A549 (cell line): ENCODE data around the gene ZSWIM1. TPM values are rescaled to one million over a fixed set of nuclear protein-coding genes. Genes with fewer than 3 reads are reported as not detected.

ENCODE experiments used
- ATAC-seq, 2 experiments: fragments of 200-7000 bp in 1 of 2; fragments of >200 bp in 1 of 2; cut with Nextera tagmentation in 1 of 2; cut with Tn5 transposase in 1 of 2; 3 replicates each; pipeline versions ENCODE4 v1.8.0 to v1.9.1; 2018 to 2020; ENCODE audit warnings: mild to moderate bottlenecking in 1 of 2, moderate library complexity in 1 of 2
- CTCF ChIA-PET: fragments of 300-600 bp; sonication (Branson Sonifier 250); formaldehyde crosslinking; extraction: SDS; loops from one replicate; lab custom pipeline; 2021; ENCODE audit warnings: antibody characterized with exemption, inconsistent platforms; lab: Yijun Ruan, JAX
- POLR2A ChIA-PET: fragments of 350-600 bp; formaldehyde crosslinking; extraction: SDS; loops from one replicate; lab custom pipeline; 2021; ENCODE audit warnings: antibody characterized with exemption, inconsistent platforms; lab: Yijun Ruan, JAX
- DNase-seq, 2 experiments: peaks; one replicate each; pipeline versions ENCODE4 v3.0.0 to v3.0.0-alpha.2; 2011 to 2016; ENCODE audit warnings: low read depth in 1 of 2, low spot score in 1 of 2
- FAIRE-seq: peaks from 2 replicates; lab custom pipeline; 2011; peaks lifted over from hg19 to GRCh38; lab: Jason Lieb, UNC
- H3K27ac ChIP-seq, 2 experiments: fragments of >200 bp; sonication (Bioruptor Twin); formaldehyde crosslinking; 3 replicates each; pipeline ENCODE4 v1.5.1; 2016 to 2017
- H3K4me1 ChIP-seq: fragments of >200 bp; sonication (Bioruptor Twin); formaldehyde crosslinking; 3 replicates; pipeline ENCODE4 v1.6.1; 2016
- H3K4me2 ChIP-seq: fragments of >200 bp; sonication (Bioruptor Twin); formaldehyde crosslinking; 3 replicates; pipeline ENCODE4 v1.6.1; 2016
- H3K4me3 ChIP-seq: fragments of >200 bp; sonication (Bioruptor Twin); formaldehyde crosslinking; 3 replicates; pipeline ENCODE4 v1.5.1; 2016
- H3K9me3 ChIP-seq: fragments of >200 bp; sonication (Bioruptor Twin); formaldehyde crosslinking; 3 replicates; pipeline ENCODE4 v1.6.1; 2016
- BHLHE40 ChIP-seq: IDR thresholded peaks from 2 replicates; pipeline ENCODE4 v1.6.1; 2012; ENCODE audit warnings: low read depth, low read length, inconsistent platforms
- EHF ChIP-seq: fragments of 250-450 bp; sonication (Bioruptor Pico); IDR thresholded peaks from 2 replicates; pipeline ENCODE4 v1.5.0; 2020; ENCODE audit warnings: mild to moderate bottlenecking
- EHMT2 ChIP-seq: fragments of 200-600 bp; sonication (generic); IDR thresholded peaks from 2 replicates; pipeline ENCODE4 v1.6.1; 2016; ENCODE audit warnings: antibody characterized with exemption, low read depth, mild to moderate bottlenecking, moderate library complexity
- EP300 ChIP-seq, 2 experiments: fragments of >200 bp; sonication (Bioruptor Twin); formaldehyde crosslinking; IDR thresholded peaks; 2 replicates in 1 of 2; 3 replicates in 1 of 2; pipeline ENCODE4 v1.6.1; 2016 to 2017
- ESRRA ChIP-seq: fragments of 150-350 bp; IDR thresholded peaks from 2 replicates; pipeline ENCODE4 v1.6.1; 2014; ENCODE audit warnings: mild to moderate bottlenecking, low read length, borderline replicate concordance
- FOSL2 ChIP-seq, 2 experiments: fragments of 450-650 bp in 1 of 2; fragments of >200 bp in 1 of 2; sonication (Bioruptor Twin) in 1 of 2; formaldehyde crosslinking; IDR thresholded peaks; 2 replicates each; pipeline versions ENCODE4 v1.5.0 to v1.6.1; 2016 to 2020; ENCODE audit warnings: mild to moderate bottlenecking in 1 of 2, moderate library complexity in 1 of 2
- GATA3 ChIP-seq: IDR thresholded peaks from 2 replicates; pipeline ENCODE4 v1.6.1; 2012; ENCODE audit warnings: borderline replicate concordance
- HDAC2 ChIP-seq: fragments of 200-600 bp; sonication (generic); IDR thresholded peaks from 2 replicates; pipeline ENCODE4 v1.6.1; 2016
- HEYL ChIP-seq: fragments of 250-450 bp; sonication (Bioruptor Pico); IDR thresholded peaks from 2 replicates; pipeline ENCODE4 v1.8.0; 2021; ENCODE audit warnings: mild to moderate bottlenecking, moderate library complexity
- HOXB5 ChIP-seq: fragments of 250-450 bp; sonication (Bioruptor Pico); IDR thresholded peaks from 2 replicates; pipeline ENCODE4 v1.5.0; 2020; ENCODE audit warnings: mild to moderate bottlenecking, moderate library complexity
- JUN ChIP-seq, 2 experiments: fragments of >200 bp; sonication (Bioruptor Twin); formaldehyde crosslinking; IDR thresholded peaks; 2 replicates in 1 of 2; 3 replicates in 1 of 2; pipeline ENCODE4 v1.6.1; 2016 to 2017
- JUNB ChIP-seq: fragments of >200 bp; sonication (Bioruptor Twin); formaldehyde crosslinking; IDR thresholded peaks from 2 replicates; pipeline ENCODE4 v1.6.1; 2016
- KDM1A ChIP-seq: fragments of 200-600 bp; sonication (generic); IDR thresholded peaks from 2 replicates; pipeline ENCODE4 v1.6.1; 2016; ENCODE audit warnings: low read depth, mild to moderate bottlenecking
- MAZ ChIP-seq: fragments of 150-350 bp; IDR thresholded peaks from 2 replicates; pipeline ENCODE4 v1.6.1; 2014; ENCODE audit warnings: antibody characterized with exemption, low read depth, low read length, borderline replicate concordance
- MYC ChIP-seq: IDR thresholded peaks from 2 replicates; pipeline ENCODE4 v1.6.1; 2012; ENCODE audit warnings: mild to moderate bottlenecking, inconsistent platforms, low read length, improper control_type of control experiment, borderline replicate concordance
- NPAS2 ChIP-seq: fragments of 250-450 bp; sonication (Bioruptor Pico); IDR thresholded peaks from 2 replicates; pipeline ENCODE4 v1.8.0; 2022; ENCODE audit warnings: mild to moderate bottlenecking, moderate library complexity, borderline replicate concordance
- POLR2A ChIP-seq: IDR thresholded peaks from 2 replicates; pipeline ENCODE4 v1.6.1; 2012; ENCODE audit warnings: mild to moderate bottlenecking, low read length
- RARB ChIP-seq: fragments of 250-450 bp; sonication (Bioruptor Pico); IDR thresholded peaks from 2 replicates; pipeline ENCODE4 v1.8.0; 2021; ENCODE audit warnings: mild to moderate bottlenecking, moderate library complexity
- TFCP2L1 ChIP-seq: fragments of 250-450 bp; sonication (Bioruptor Pico); IDR thresholded peaks from 2 replicates; pipeline ENCODE4 v1.5.0; 2021; ENCODE audit warnings: mild to moderate bottlenecking
- TP53 ChIP-seq: fragments of 250-450 bp; sonication (Bioruptor Pico); IDR thresholded peaks from 2 replicates; pipeline ENCODE4 v1.5.0; 2021; ENCODE audit warnings: mild to moderate bottlenecking, moderate library complexity
- ZC3H11A ChIP-seq: fragments of 450-650 bp; IDR thresholded peaks from 2 replicates; pipeline ENCODE4 v1.6.1; 2014; ENCODE audit warnings: antibody characterized with exemption, mild to moderate bottlenecking
- ZNF302 ChIP-seq: fragments of 250-450 bp; sonication (Bioruptor Pico); IDR thresholded peaks from 2 replicates; pipeline ENCODE4 v1.9.0; 2021; ENCODE audit warnings: inconsistent platforms, mild to moderate bottlenecking, moderate library complexity
- ZSCAN20 ChIP-seq: fragments of 250-450 bp; sonication (Bioruptor Pico); IDR thresholded peaks from 2 replicates; pipeline ENCODE4 v1.8.0; 2022; ENCODE audit warnings: mild to moderate bottlenecking, moderate library complexity
- WGBS: methylation state at CpG from one replicate; pipeline ENCODE4 v1.1.6; 2017; ENCODE audit errors: missing lambda C conversion rate; 5-methylcytosine and 5-hydroxymethylcytosine counted together
- polyA plus RNA-seq, 4 experiments: library from polyadenylated mRNA; depleted of rRNA in 3 of 4; stranded (reverse); fragments of >200 nt; fragmentation: RNase III in 1 of 4; extraction: RNeasy Plus Mini Kit Qiagen cat#74134 plus additional on column Dnase treatment in 1 of 4; gene quantifications; 2 replicates in 3 of 4; 3 replicates in 1 of 4; pipeline ENCODE4 v1.2.3, GENCODE V29; 2011 to 2017
- TF ChIP-seq, protein P1 (sequence below): fragments of >200 bp; sonication (Bioruptor Twin); formaldehyde crosslinking; IDR thresholded peaks from 3 replicates; pipeline ENCODE4 v1.6.1; 2016
- TF ChIP-seq, protein P2 (sequence below): IDR thresholded peaks from 2 replicates; pipeline ENCODE4 v1.6.1; 2012

The ZSWIM1 gene
- polyA plus RNA-seq, 2 of the 4 experiments (the other 2 are of a cell fraction): 4.7 to 6.6 TPM

DNA sequence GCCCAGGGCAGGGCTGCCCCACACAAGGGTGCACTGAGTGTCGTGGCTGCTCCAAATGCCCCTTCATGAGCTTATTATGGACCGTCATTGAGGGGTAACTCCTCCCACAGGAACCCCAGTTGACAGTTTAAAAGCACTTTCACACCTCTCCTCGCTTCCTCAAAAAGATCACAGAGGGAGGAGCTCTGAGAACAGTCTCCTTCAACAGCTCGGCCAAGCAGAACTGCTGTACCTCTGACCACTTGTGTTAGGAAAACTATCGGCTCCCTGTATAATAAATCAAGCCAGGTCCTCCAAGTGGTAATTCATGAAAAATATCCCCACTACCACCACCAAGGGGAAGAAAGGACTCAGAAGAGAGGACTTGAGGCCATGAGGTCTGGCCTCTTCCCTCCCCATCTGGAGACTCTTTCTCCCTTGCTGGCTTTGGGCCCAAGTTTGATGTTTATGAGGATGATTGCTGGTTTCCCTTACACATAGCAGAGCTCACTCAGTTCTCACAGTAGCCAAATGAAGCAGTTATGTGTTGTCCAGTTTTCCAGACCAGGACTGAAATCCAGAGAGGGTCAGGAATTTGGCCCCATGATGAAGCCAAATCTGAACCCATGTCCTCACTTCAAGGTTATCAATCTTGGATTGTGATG is 38.7 kb upstream of the ZSWIM1 start:
- Histone ChIP-seq H3K27ac (no peak overlapping the region), H3K4me1 (no peaks in the 10 kb centered on the region), H3K4me2 (no peak overlapping the region), H3K4me3 (no peak overlapping the region), H3K9me3 (no peaks in the 10 kb centered on the region)
- no peak for FAIRE-seq
- WGBS: 92% methylated on average over 5 of the region's 5 CpGs
- ChIA-PET POLR2A (no interaction called here), CTCF (interaction anchor here (0.8 to 1.6 kb wide), 5 partner anchors 9 to 128 kb away, joined by 3 to 5 read pairs (median 4); no protein-coding TSS in a partner anchor)
- TF ChIP-seq GATA3 (no peak), HDAC2 (no peak), JUNB (no peak), ZC3H11A (no peak), MAZ (no peak)
- no peak for ATAC-seq
- no peak for DNase-seq

DNA sequence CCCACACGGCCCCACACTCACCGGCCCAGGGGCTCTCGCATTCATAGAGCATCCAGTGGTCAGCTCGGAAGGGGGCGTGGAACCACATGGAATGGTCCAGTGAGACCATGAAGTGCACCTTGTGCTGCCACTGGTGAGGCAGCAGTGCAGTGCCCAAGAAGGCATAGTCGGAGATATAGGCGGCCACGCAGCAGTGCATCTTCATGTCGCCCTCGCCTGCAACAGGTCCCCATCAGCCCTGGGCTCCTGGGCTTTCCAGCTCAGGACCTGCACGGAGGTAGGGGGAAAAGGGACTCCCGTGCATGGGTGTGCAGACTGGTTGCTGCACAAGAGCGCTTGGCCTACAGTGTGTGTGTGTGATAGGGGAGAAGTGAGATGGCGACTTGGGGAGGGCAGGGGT is 37.5 kb upstream of the ZSWIM1 start:
- Histone ChIP-seq H3K4me2 (no peak overlapping the region), H3K9me3 (no peaks in the 10 kb centered on the region), H3K4me1 (no peaks in the 10 kb centered on the region), H3K4me3 (no peak overlapping the region), H3K27ac (no peak overlapping the region)
- ATAC-seq (no peak), FAIRE-seq (no peak), DNase-seq (no peak)
- ChIA-PET CTCF (interaction anchor here (1.1 kb wide), 1 partner anchor 89 kb away, joined by 3 read pairs; no protein-coding TSS in a partner anchor), POLR2A (interaction anchor here (1.5 kb wide), 1 partner anchor 10 kb away, joined by 3 read pairs; the partner anchor contains the start of gene SNX21)
- TF ChIP-seq EP300 (IDR thresholded peaks at IDR 0.05) (no peak), ESRRA (no peak), ZSCAN20 (no peak)
- 93% methylated on average over 14 of the region's 14 CpGs for WGBS

DNA sequence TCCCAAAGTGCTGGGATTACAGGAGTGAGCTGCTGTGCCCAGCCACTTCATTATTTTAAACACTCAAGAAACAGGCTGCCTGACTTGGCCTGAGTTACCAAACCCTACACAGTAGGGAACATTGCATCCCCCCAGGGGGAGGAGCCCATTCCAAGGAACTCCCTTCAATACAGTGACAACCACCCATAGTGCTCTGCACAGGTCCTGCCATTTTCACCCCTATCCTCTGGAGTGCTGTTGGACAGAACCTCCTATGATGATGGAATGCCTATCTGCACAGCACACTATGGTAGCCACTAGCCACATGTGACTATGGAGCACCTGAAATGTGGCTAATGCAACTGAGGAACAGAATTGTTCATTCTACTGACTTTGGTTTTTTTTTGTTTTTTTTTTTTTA is 35.6 kb upstream of the ZSWIM1 start:
- POLR2A ChIA-PET: no interaction called here
- Histone ChIP-seq H3K4me1 (no peaks in the 10 kb centered on the region), H3K4me2 (no peak overlapping the region), H3K4me3 (no peak overlapping the region), H3K9me3 (no peaks in the 10 kb centered on the region), H3K27ac (no peak overlapping the region)
- FAIRE-seq: no peak
- DNase-seq: no peak
- CTCF ChIA-PET: interaction anchor here (1.5 to 1.6 kb wide), 2 partner anchors 10 to 20 kb away, joined by 3 to 4 read pairs; no protein-coding TSS in a partner anchor
- ATAC-seq: peak in 1 of 2 experiments; percentile 30; a peak in 2 of 6 replicates
- TF ChIP-seq HDAC2 (no peak), ZSCAN20 (no peak), BHLHE40 (no peak), RARB (CRISPR knock-in tag) (no peak), JUN (IDR thresholded peaks at IDR 0.05) (no peak), ZNF302 (CRISPR knock-in tag) (no peak), NPAS2 (no peak)

DNA sequence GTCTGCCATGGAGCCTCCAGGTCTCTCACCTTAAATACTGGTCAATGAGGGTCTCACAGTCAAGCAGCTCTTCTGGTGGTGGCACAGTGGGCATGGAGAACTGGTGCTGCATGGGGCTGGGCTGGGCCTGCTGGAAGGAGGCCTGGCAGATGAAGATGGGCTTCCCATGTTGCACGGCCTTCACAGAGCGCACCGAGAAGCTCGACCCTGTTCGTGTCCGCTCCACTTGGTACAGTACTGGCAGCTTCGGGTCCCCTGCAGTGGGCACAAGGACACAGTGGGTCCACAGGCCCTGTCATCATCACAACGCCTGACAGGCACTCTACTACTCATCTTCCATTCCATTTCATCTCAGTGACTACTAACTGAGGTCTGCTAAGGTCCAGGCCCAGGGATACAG is 32.6 kb upstream of the ZSWIM1 start:
- POLR2A ChIA-PET: no interaction called here
- WGBS: 92% methylated on average over 8 of the region's 8 CpGs
- H3K4me1 ChIP-seq: no peaks in the 10 kb centered on the region
- no peaks in the 10 kb centered on the region for H3K9me3 ChIP-seq
- no peak overlapping the region for H3K27ac ChIP-seq
- CTCF ChIA-PET: interaction anchor here (0.6 kb wide), 1 partner anchor 48 kb away, joined by 3 read pairs; no protein-coding TSS in a partner anchor
- ATAC-seq: peak in 1 of 2 experiments; percentile 20; a peak in 1 of 6 replicates
- no peak overlapping the region for H3K4me3 ChIP-seq
- FAIRE-seq: no peak
- H3K4me2 ChIP-seq: no peak overlapping the region
- TF ChIP-seq MYC (no peak), EHMT2 (no peak), EHF (CRISPR knock-in tag) (no peak), HDAC2 (no peak), TFCP2L1 (CRISPR knock-in tag) (no peak), JUN (IDR thresholded peaks at IDR 0.05) (no peak), HEYL (no peak), KDM1A (no peak), FOSL2 (IDR thresholded peaks at IDR 0.05) (no peak), FOSL2 (CRISPR knock-in tag; IDR thresholded peaks at IDR 0.05) (no peak), TP53 (CRISPR knock-in tag) (no peak), POLR2A (no peak), BHLHE40 (no peak), HOXB5 (no peak)
- TF ChIP-seq, protein P1, sequence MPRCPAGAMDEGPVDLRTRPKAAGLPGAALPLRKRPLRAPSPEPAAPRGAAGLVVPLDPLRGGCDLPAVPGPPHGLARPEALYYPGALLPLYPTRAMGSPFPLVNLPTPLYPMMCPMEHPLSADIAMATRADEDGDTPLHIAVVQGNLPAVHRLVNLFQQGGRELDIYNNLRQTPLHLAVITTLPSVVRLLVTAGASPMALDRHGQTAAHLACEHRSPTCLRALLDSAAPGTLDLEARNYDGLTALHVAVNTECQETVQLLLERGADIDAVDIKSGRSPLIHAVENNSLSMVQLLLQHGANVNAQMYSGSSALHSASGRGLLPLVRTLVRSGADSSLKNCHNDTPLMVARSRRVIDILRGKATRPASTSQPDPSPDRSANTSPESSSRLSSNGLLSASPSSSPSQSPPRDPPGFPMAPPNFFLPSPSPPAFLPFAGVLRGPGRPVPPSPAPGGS: no peak
- TF ChIP-seq, protein P2, sequence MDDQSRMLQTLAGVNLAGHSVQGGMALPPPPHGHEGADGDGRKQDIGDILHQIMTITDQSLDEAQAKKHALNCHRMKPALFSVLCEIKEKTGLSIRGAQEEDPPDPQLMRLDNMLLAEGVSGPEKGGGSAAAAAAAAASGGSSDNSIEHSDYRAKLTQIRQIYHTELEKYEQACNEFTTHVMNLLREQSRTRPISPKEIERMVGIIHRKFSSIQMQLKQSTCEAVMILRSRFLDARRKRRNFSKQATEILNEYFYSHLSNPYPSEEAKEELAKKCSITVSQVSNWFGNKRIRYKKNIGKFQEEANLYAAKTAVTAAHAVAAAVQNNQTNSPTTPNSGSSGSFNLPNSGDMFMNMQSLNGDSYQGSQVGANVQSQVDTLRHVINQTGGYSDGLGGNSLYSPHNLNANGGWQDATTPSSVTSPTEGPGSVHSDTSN: no peak
- DNase-seq: no peak
